ENCODE results near the gene ADARB1. TPM values are rescaled to one million over a fixed set of nuclear protein-coding genes. Genes with fewer than 3 reads are reported as not detected.

ADARB1 gene
- total RNA-seq, 1 donor from 2014 or later = 25.8 TPM

DNA sequence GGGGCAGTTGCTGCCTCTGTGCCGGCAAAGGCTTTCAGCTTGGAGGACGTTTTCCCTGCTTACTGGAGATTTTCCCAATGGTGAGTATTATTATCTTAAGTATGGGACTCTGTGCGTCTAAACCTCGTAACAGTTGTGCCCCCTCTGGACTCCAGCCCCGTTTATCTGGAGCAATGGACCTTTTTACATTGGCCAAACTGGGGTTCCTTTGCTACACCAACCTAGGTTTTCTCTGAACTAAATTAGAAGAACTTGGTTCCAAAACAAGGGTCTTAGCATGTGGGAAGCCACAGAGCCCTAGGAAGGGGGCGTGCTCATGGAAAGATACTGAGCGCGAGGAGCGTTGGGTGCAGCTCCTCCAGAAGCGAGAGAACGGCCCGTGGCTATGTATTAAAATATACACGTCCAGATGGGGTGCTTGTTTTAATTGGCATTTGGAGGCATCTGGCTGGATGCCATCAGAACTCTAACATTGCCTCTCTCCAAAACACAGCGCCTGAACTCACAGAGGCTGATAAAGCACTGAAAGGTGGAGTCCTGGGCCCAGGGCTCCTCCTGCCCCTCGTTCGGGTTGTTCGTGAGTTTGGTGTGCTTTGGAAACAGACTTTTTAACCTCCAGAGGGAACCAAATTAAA, 184.9 kb downstream of the ADARB1 start:
- no peak overlapping the region for H3K9ac ChIP-seq (ENCODE audit: low read length)
- H3K4me1 ChIP-seq (ENCODE audit: insufficient read depth, low read length) = peaks cover 3% of the 10 kb centered on the region
- H4K20me1 ChIP-seq (ENCODE audit: insufficient read depth, low read length) = peaks cover 30% of the 10 kb centered on the region
- H3K27ac ChIP-seq (ENCODE audit: low read depth, low read length) = no peak overlapping the region
- H2AFZ ChIP-seq (ENCODE audit: low read depth, low read length) = no peak overlapping the region
- FAIRE-seq (no peak), DNase-seq (ENCODE audit: low read depth) (no peak)
- no peak overlapping the region for H3K4me2 ChIP-seq (ENCODE audit: low read length)
- peaks cover 9% of the 10 kb centered on the region for H3K36me3 ChIP-seq (ENCODE audit: insufficient read depth, low read length)
- H3K9me3 Mint-ChIP-seq (ENCODE audit: unreplicated experiment) = no peaks in the 10 kb centered on the region
- TF ChIP-seq, protein P1, sequence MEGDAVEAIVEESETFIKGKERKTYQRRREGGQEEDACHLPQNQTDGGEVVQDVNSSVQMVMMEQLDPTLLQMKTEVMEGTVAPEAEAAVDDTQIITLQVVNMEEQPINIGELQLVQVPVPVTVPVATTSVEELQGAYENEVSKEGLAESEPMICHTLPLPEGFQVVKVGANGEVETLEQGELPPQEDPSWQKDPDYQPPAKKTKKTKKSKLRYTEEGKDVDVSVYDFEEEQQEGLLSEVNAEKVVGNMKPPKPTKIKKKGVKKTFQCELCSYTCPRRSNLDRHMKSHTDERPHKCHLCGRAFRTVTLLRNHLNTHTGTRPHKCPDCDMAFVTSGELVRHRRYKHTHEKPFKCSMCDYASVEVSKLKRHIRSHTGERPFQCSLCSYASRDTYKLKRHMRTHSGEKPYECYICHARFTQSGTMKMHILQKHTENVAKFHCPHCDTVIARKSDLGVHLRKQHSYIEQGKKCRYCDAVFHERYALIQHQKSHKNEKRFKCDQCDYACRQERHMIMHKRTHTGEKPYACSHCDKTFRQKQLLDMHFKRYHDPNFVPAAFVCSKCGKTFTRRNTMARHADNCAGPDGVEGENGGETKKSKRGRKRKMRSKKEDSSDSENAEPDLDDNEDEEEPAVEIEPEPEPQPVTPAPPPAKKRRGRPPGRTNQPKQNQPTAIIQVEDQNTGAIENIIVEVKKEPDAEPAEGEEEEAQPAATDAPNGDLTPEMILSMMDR (IDR thresholded peaks at IDR 0.05; ENCODE audit: insufficient read depth, low read depth, low read length) = no peak
- TF ChIP-seq EZH2 (IDR thresholded peaks at IDR 0.05; ENCODE audit: insufficient read depth, low read length) = no peak
- peaks cover 2% of the 10 kb centered on the region for H3K4me1 Mint-ChIP-seq (ENCODE audit: low read depth, unreplicated experiment)
- no peak overlapping the region for H3K4me3 ChIP-seq (ENCODE audit: insufficient read depth, low read depth, low read length)
- peaks cover 21% of the 10 kb centered on the region for H3K36me3 Mint-ChIP-seq (ENCODE audit: low read depth, unreplicated experiment)
- H3K79me2 ChIP-seq (ENCODE audit: insufficient read depth, low read length) = no peaks in the 10 kb centered on the region
- H3K27ac Mint-ChIP-seq (ENCODE audit: unreplicated experiment) = no peak overlapping the region
- no peaks in the 10 kb centered on the region for H3K27me3 Mint-ChIP-seq (ENCODE audit: low read depth, unreplicated experiment)
- no peak overlapping the region for H3K4me3 Mint-ChIP-seq (ENCODE audit: unreplicated experiment)
- H3K9me3 ChIP-seq (ENCODE audit: insufficient read depth, low read depth, low read length) = no peaks in the 10 kb centered on the region
- peaks cover 9% of the 10 kb centered on the region for H3K27me3 ChIP-seq (ENCODE audit: insufficient read depth, low read length)

DNA sequence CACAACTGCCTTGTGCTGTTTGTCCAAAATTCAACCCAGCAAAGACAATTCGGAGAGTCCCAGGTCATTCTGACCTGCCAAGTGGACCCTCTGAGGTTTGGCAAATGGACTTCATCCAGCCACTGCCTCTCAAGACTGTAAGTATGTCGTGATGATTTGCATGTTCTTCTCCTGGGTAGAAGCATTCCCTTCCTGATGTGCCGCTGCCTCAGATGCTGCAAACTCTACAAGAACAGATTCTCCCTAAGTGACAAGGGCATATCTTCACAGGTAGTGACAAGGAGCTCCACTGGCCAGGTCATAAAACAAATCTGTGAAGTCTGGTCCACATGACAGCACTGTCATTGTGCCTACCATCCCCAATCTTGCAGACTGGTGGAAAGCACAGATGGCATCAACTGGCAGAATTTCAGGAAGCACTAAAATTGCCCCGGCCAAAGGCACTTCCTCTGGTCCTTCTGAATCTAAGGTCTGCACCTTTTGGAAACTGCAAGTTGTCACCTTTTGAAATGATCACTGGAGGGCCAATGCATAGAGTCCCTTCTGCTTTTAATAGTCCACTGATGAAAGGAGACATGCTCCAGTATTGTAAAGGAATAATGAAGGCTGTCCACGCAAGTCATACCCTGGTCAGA, 185.9 kb downstream of the ADARB1 start:
- no peaks in the 10 kb centered on the region for H3K9me3 Mint-ChIP-seq (ENCODE audit: unreplicated experiment)

More for the DNA sequence above, 185.9 kb downstream of the ADARB1 start:
- Histone ChIP-seq H3K27me3 (ENCODE audit: insufficient read depth, low read length) (peaks cover 9% of the 10 kb centered on the region), H3K4me1 (ENCODE audit: insufficient read depth, low read length) (peaks cover 3% of the 10 kb centered on the region), H3K79me2 (ENCODE audit: insufficient read depth, low read length) (no peaks in the 10 kb centered on the region), H3K27ac (ENCODE audit: low read depth, low read length) (no peak overlapping the region), H3K4me3 (ENCODE audit: insufficient read depth, low read depth, low read length) (no peak overlapping the region), H3K36me3 (ENCODE audit: insufficient read depth, low read length) (peaks cover 9% of the 10 kb centered on the region), H4K20me1 (ENCODE audit: insufficient read depth, low read length) (peaks cover 31% of the 10 kb centered on the region), H2AFZ (ENCODE audit: low read depth, low read length) (no peak overlapping the region), H3K9ac (ENCODE audit: low read length) (no peak overlapping the region), H3K4me2 (ENCODE audit: low read length) (no peak overlapping the region), H3K9me3 (ENCODE audit: insufficient read depth, low read depth, low read length) (no peaks in the 10 kb centered on the region)
- Mint-ChIP-seq H3K36me3 (ENCODE audit: low read depth, unreplicated experiment) (peaks cover 21% of the 10 kb centered on the region), H3K4me1 (ENCODE audit: low read depth, unreplicated experiment) (peaks cover 2% of the 10 kb centered on the region), H3K27ac (ENCODE audit: unreplicated experiment) (no peak overlapping the region), H3K27me3 (ENCODE audit: low read depth, unreplicated experiment) (no peaks in the 10 kb centered on the region), H3K4me3 (ENCODE audit: unreplicated experiment) (no peak overlapping the region)
- DNase-seq (ENCODE audit: low read depth) (no peak), FAIRE-seq (no peak)
- TF ChIP-seq EZH2 (IDR thresholded peaks at IDR 0.05; ENCODE audit: insufficient read depth, low read length) = no peak
- TF ChIP-seq, protein P1 (IDR thresholded peaks at IDR 0.05; ENCODE audit: insufficient read depth, low read depth, low read length) = no peak

All from astrocyte (in vitro differentiated cells and primary cell).